MCF 10A (cell line): ENCODE data around the gene ZNF428. TPM values are rescaled to one million over a fixed set of nuclear protein-coding genes. Genes with fewer than 3 reads are reported as not detected.

Experiments
- BruUV-seq: library from RNA; stranded (reverse); fragments of 400-500 nt; replicated peaks from 2 replicates; lab custom pipeline; 2021; lab: Mats Ljungman, UMichigan
- CTCF ChIA-PET: fragments of 300-600 bp; sonication (Branson Sonifier 250); formaldehyde crosslinking; extraction: SDS; loops from one replicate; lab custom pipeline; 2021; ENCODE audit warnings: antibody characterized with exemption, inconsistent platforms; lab: Yijun Ruan, JAX
- POLR2A ChIA-PET: fragments of 300-600, 350-650 bp; sonication (Branson Sonifier 250); formaldehyde crosslinking; extraction: SDS; loops from one replicate; lab custom pipeline; 2020; ENCODE audit warnings: antibody characterized with exemption, inconsistent platforms; lab: Yijun Ruan, JAX
- DNase-seq: peaks from one replicate; pipeline ENCODE4 v3.0.0-alpha.2; 2018; ENCODE audit not compliant: unreplicated experiment
- H3K27ac Mint-ChIP-seq: one replicate; pipeline ENCODE4 v1.8.0; 2022; ENCODE audit warnings: mild to moderate bottlenecking, low read depth, mixed read lengths; ENCODE audit not compliant: unreplicated experiment
- H3K27me3 Mint-ChIP-seq: one replicate; pipeline ENCODE4 v1.8.0; 2022; ENCODE audit warnings: mixed read lengths; ENCODE audit not compliant: insufficient read depth, unreplicated experiment
- H3K36me3 Mint-ChIP-seq: one replicate; pipeline ENCODE4 v1.8.0; 2022; ENCODE audit warnings: mild to moderate bottlenecking, moderate library complexity, mixed read lengths; ENCODE audit not compliant: insufficient read depth, unreplicated experiment
- H3K4me1 Mint-ChIP-seq: one replicate; pipeline ENCODE4 v1.8.0; 2022; ENCODE audit warnings: mixed read lengths; ENCODE audit not compliant: insufficient read depth, unreplicated experiment
- H3K4me3 Mint-ChIP-seq: one replicate; pipeline ENCODE4 v1.8.0; 2022; ENCODE audit warnings: mild to moderate bottlenecking, moderate library complexity, mixed read lengths; ENCODE audit not compliant: unreplicated experiment
- H3K9me3 Mint-ChIP-seq: one replicate; pipeline ENCODE4 v1.8.0; 2022; ENCODE audit warnings: mixed read lengths; ENCODE audit not compliant: unreplicated experiment
- CTCF ChIP-seq: fragments of 200-600 bp; IDR thresholded peaks from one replicate; pipeline ENCODE4 v1.8.0; 2022; ENCODE audit warnings: antibody characterized with exemption, mild to moderate bottlenecking; ENCODE audit not compliant: unreplicated experiment
- intact Hi-C: fragments of 100-400 bp; cut with micrococcal nuclease; formaldehyde crosslinking; loops from 2 replicates; pipeline ENCODE4 v1.14.1; 2022
- total RNA-seq: library from RNA; stranded (reverse); gene quantifications from 2 replicates; pipeline ENCODE4 v1.2.3, GENCODE V29; 2022

Gene ZNF428
- total RNA-seq, 1 experiment from 2014 or later, result 23.3 TPM

DNA sequence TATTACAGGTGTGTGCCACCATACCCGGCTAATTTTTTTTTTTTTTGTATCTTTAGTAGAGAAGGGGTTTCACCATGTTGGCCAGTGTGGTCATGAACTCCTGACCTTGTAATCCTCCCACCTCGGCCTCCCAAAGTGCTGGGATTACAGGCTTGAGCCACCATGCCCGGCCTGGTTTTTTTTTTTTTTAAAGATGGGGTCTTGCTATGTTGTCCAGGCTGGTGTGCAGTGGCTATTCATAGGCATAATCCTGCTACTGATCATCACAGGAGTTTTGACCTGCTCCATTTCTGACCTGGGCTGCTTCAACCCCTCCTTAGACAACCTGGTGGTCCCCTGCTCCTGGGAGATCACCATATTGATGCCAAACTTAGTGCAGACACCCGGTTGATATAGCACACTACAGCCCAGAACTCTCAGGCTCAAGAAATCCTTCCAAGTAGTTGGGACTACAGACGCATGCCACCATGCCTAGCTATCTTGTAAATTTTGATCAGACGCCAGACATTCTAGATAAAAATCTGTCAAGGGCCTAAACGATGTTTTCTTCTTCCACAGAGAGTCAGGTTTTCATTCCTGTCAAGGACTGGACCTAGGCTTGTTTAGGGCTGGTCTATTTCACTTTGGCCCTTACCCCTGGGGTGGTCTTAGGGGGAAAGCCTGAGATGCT is 41.0 kb upstream of the ZNF428 start:
- peaks cover 62% of the 10 kb centered on the region for H3K36me3 Mint-ChIP-seq
- POLR2A ChIA-PET, result no interaction called here
- H3K27me3 Mint-ChIP-seq, result no peaks in the 10 kb centered on the region
- no peak overlapping the region for H3K4me3 Mint-ChIP-seq
- H3K9me3 Mint-ChIP-seq, result no peaks in the 10 kb centered on the region
- DNase-seq, result no peak
- CTCF ChIA-PET, result interaction anchor here (0.6 to 3.1 kb wide), 2 partner anchors 8 to 95 kb away, joined by 3 to 14 read pairs; no protein-coding TSS in a partner anchor
- no TSS peak for BruUV-seq
- intact Hi-C loops, result loop anchor here (10.0 kb wide), 1 partner anchor 126 kb away; the partner anchor contains the start of gene ZNF575
- no peak for TF ChIP-seq CTCF
- no peak overlapping the region for H3K27ac Mint-ChIP-seq
- H3K4me1 Mint-ChIP-seq, result no peaks in the 10 kb centered on the region

DNA sequence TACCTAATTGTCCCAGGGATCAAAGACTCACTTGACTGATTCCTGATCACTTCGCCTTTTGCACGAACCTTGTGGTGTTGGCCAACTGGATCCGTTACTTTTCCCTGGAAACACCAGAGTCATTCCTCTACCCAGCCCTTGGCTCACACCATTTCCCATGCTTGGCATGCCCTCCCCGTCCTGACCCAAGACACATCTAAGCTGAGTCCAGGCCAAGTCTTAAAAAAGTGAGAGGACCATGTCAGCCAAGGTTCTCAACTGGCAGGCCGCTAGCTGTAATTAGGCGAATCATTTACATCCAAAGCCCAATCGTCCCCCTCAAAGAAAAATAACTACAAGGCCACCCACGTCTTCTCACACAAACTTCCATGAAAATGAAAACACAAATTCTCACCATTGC is 39.1 kb upstream of the ZNF428 start:
- H3K4me1 Mint-ChIP-seq, result no peaks in the 10 kb centered on the region
- intact Hi-C loops, result no loop called here
- H3K4me3 Mint-ChIP-seq, result no peak overlapping the region
- no peak overlapping the region for H3K27ac Mint-ChIP-seq
- DNase-seq, result no peak
- no peaks in the 10 kb centered on the region for H3K27me3 Mint-ChIP-seq
- CTCF ChIA-PET, result interaction anchor here (0.6 to 1.1 kb wide), 3 partner anchors 88 to 212 kb away, joined by 3 to 4 read pairs (median 3); no protein-coding TSS in a partner anchor
- no TSS peak for BruUV-seq
- no peaks in the 10 kb centered on the region for H3K9me3 Mint-ChIP-seq
- no peak for TF ChIP-seq CTCF
- POLR2A ChIA-PET, result no interaction called here
- H3K36me3 Mint-ChIP-seq, result peaks cover 63% of the 10 kb centered on the region

GRCh38 chr19:43658001-43658400 is 38.6 kb upstream of the ZNF428 start:
- ChIA-PET CTCF (interaction anchor here (0.6 to 1.1 kb wide), 4 partner anchors 88 to 211 kb away, joined by 3 to 4 read pairs (median 4); no protein-coding TSS in a partner anchor), POLR2A (no interaction called here)
- Mint-ChIP-seq H3K27ac (no peak overlapping the region), H3K36me3 (peaks cover 65% of the 10 kb centered on the region), H3K27me3 (no peaks in the 10 kb centered on the region), H3K9me3 (no peaks in the 10 kb centered on the region), H3K4me1 (no peaks in the 10 kb centered on the region), H3K4me3 (no peak overlapping the region)
- BruUV-seq, result no TSS peak
- DNase-seq, result no peak
- TF ChIP-seq CTCF, result no peak
- intact Hi-C loops, result no loop called here

DNA sequence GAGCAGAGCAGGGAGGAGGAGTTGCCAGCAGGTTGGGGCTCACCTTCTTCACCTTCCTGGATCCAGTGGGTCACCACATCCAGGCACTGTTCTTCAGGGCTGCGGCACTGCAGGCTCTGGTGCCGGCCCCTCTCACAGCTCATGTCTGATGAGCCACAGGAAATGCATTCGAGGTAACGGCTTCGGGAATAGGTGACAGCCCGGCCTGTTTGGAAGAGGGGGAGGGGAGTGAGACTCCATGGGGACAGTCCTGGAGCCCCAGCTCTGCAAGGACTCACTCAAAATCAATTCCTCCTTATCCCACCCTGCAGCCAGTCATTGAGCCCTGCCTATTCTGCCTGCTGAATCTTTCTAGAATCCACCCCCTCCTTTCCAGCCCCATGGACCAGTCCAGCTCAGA is 37.0 kb upstream of the ZNF428 start:
- intact Hi-C loops, result no loop called here
- Mint-ChIP-seq H3K4me1 (no peaks in the 10 kb centered on the region), H3K27ac (no peak overlapping the region), H3K27me3 (no peaks in the 10 kb centered on the region), H3K9me3 (no peaks in the 10 kb centered on the region), H3K4me3 (no peak overlapping the region), H3K36me3 (peaks cover 68% of the 10 kb centered on the region)
- TF ChIP-seq CTCF, result no peak
- CTCF ChIA-PET, result interaction anchor here (0.6 to 1.5 kb wide), 2 partner anchors 83 to 209 kb away, joined by 3 to 4 read pairs; no protein-coding TSS in a partner anchor
- no peak for DNase-seq
- no TSS peak for BruUV-seq
- POLR2A ChIA-PET, result no interaction called here
